Activated T-cell treated with anti-CD3 and anti-CD28 coated beads, Interleukin-2, amount 50 U/mL, for 1 hour (primary cell): ENCODE measurements around the gene SLBP.

Experiments
- DNase-seq: peaks from one replicate; pipeline ENCODE4 v3.0.0-alpha.2; 2020

The SLBP gene

DNA sequence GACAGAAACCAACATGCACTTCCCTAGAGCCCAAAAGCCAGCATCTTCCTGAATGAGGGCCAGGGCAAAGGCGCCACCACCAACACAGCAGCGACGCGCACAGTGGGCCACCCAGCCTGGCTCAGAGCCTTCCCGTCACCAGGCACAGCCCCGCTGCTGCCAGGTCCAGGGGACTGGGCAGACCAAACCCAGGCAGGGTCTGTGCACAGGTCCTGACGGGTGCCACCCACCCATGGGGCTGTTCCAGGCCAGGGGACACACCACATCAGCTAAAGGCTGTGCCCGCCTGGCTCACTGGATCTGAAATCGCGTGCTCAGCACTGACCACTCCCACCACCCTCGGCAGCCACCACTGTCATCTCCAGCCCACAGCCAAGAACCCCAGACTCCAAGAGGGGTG lies 41.8 kb downstream of the SLBP start:
- no peak for DNase-seq

- DNase-seq = no peak
Measured at GRCh38 chr4:1669850-1670249, 42.3 kb downstream of the SLBP start.

DNA sequence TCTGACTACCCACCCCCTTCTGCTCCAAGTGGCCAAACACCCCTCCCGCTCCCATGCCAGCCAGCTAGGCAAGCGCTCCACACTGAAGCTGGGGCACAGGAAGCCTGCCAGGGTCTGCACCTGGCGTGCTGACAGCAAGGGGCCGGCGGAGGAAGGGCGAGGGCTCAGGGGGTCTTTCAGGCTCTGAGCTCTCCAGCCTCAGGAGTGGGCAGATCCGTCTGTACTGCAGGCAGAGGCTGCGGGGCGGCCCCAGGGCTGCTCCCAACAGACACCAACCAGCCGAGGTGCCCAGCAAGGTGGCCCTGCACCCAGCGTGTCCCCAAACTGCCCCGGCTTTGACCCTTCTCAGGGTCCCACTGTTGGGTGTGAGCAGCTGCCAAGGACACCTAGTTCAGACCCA lies 42.8 kb downstream of the SLBP start:
- no peak for DNase-seq

- DNase-seq = no peak
Measured at GRCh38 chr4:1668488-1668840, 43.7 kb downstream of the SLBP start.

DNA sequence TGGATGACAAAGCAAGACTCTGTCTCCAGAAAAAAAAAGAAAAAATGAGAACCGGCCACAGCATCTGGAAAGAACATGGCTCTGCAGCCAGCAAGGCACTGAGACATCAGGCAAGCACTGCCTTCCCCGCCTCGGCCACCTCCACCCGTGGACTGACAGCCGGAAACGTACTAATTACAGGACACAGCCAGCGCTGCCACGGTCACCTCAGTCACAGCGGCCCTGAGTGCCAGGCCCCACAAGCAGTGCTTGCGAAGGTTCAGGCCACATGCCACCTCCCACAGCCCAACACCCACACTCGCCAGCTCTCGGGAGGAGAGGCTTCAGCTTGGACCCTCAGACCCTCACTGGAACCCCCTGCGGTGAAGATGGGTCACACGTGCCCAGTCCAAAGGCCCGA lies 44.8 kb downstream of the SLBP start:
- no peak for DNase-seq

GRCh38 chr4:1666391-1666790 lies 45.7 kb downstream of the SLBP start:
- no peak for DNase-seq

- no peak for DNase-seq
Measured at GRCh38 chr4:1664141-1664540, 48.0 kb downstream of the SLBP start.

- DNase-seq = no peak
Measured at GRCh38 chr4:1663549-1663948, 48.6 kb downstream of the SLBP start.

DNA sequence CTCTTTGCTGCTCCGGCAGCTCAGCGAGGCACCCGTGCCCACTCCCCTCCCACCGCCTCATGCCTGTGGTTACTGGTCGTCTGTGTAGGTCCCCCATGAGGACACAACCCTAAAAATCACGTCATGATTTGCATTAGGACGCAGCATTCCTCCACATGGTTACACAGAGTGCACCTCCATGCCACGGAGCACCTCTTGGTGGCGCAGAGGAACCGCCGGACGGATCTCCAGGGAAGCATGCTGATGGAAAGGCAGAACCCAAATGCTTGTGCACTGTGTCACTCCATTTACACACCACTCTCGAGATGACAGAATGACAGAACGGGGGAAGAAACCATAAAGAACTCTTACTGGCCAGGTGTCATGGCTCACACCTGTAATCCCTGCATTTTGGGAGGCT lies 50.4 kb downstream of the SLBP start:
- no peak for DNase-seq

- no peak for DNase-seq
Measured at GRCh38 chr4:1660948-1661677, 51.0 kb downstream of the SLBP start.

GRCh38 chr4:1659104-1660043 lies 52.7 kb downstream of the SLBP start:
- DNase-seq = no peak

- DNase-seq = no peak
Measured at GRCh38 chr4:1658581-1658980, 53.5 kb downstream of the SLBP start.

DNA sequence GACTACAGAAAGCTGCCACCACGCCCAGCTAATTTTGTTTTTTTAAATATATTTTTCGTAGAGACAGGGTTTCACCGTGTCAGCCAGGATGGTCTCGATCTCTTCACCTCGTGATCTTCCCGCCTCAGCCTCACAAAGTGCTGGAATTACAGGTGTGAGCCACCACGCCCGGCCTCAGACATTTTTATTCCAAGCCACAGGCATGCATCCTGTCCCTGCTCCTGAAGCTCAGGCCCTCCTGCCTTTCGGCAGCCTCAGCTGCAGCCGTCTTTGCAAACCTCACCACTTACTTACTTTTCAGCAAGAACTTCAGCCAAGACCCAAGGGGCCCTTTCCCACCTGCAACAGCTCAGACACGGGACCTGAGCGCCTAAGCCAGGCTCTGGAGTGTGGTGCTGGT lies 54.0 kb downstream of the SLBP start:
- DNase-seq = no peak

DNA sequence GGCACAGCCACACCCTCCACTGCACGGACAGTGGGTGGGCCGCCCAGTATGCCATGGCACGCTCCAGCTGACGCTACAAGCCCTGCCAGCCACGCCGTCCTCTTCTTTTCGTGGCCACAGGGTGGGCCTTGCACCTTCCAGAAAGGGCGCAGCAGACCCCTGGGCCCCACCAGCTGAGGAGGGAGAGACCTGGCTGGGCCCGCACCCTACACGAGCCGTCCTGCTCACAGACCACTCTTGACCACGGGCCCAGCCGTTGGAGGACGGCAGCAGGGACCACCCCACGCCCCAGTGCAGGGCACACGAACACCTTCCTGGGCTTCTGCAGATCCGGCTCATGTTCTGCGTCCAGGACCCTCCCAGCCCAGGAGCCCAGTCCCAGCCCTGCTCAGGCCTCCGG lies 55.1 kb downstream of the SLBP start:
- DNase-seq = no peak

DNA sequence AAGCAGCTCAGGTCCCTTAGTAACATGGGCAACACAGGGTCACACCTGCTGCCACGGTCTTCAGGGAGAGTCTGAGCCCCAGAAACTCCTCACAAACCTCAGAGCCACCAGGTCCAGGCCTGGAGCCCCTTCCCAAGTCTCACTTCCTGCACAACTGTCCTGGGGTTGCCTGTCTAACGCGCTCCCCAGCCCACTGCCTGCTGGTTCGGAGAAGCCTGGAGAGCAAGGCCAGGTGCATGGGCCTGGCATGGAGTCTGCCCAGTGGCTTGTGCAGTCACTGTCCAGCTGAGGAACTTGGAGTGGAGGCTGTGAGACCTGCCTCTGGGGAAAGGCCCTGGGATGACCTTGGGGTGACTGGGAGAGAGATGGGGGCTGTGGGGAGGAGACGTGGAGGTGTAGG lies 56.0 kb downstream of the SLBP start:
- no peak for DNase-seq

GRCh38 chr4:1655676-1656075 lies 56.4 kb downstream of the SLBP start:
- no peak for DNase-seq

DNA sequence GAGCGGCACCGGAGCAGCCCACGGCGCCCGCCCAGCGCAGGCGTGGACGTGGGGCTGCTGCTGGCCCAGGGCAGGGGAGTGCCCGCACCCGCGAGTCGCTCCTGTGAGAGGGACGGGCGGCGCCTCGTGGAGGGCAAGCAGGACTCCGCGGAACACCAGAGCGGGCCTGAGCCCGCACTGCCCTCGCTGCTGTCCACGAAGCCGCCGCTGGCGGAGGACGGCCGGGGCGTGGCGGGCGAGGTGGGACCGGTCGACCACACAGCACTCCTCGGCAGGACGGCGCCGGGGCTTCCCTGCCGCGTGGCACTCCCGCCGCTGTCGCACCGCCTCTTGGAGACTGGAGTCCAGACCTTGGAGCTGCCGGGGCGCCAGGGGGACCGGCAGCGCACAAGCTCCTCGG lies 57.0 kb downstream of the SLBP start:
- no peak for DNase-seq

- no peak for DNase-seq
Measured at GRCh38 chr4:1654216-1654955, 57.7 kb downstream of the SLBP start.

- DNase-seq = no peak
Measured at GRCh38 chr4:1653776-1654175, 58.3 kb downstream of the SLBP start.

GRCh38 chr4:1652088-1652487 lies 60.0 kb downstream of the SLBP start:
- no peak for DNase-seq

- no peak for DNase-seq
Measured at GRCh38 chr4:1651609-1652008, 60.5 kb downstream of the SLBP start.

DNA sequence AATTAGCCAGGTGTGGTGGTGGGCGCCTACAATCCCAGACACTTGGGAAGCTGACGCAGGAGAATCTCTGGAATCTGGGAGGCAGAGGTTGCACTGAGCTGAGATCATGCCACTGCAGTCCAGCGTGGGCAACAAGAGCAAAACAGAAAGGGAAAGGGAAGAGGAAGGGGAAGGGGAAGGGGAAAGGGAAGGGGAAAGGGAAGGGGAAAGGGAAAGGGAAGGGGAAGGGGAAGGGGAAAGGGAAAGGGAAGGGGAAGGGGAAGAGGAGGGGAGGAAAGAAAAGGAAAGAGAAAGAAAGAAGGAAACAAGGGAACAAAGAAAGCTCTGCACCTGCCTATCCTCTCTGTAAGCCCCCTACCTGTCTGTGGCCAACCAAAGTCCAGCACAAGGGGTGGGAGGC lies 63.2 kb downstream of the SLBP start:
- DNase-seq = no peak

- no peak for DNase-seq
Measured at GRCh38 chr4:1647432-1647831, 64.7 kb downstream of the SLBP start.

DNA sequence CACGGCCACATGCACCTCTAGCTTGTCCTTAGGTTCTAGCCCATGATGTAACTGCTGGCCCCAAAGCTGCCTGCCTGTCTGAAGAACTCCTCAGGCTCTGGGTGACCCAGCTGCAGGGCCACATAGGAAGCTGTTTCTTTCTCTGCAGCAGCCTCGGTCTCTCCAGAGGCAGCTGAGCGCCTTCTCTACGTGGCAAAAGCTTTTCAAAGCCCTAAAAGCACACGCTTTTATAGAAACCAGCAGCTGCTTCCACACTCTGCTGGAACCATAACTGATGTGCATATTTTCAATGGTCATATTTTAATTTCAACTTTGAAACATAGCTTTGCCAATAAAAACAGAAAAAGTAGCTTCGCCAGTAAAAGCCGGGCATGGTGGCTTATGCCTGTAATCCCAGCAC lies 65.4 kb downstream of the SLBP start:
- no peak for DNase-seq
